ENCODE measurements around the gene CALD1. TPM values are rescaled to one million over a fixed set of nuclear protein-coding genes. Genes with fewer than 3 reads are reported as not detected.

The CALD1 gene
- total RNA-seq, 1 donor from 2014 or later, result 352 TPM

- Histone ChIP-seq H3K27ac (peak overlapping the region; percentile 72 to 81), H3K4me3 (no peak overlapping the region), H3K4me1 (peaks cover 9 to 44% of the 10 kb centered on the region in 2 donors), H3K9me3 (no peaks in the 10 kb centered on the region), H3K27me3 (no peaks in the 10 kb centered on the region), H3K36me3 (peaks cover 0 to 5% of the 10 kb centered on the region in 2 donors)
- no peak for DNase-seq (ENCODE audit: low spot score in 2 of 2)
- intact Hi-C loops (cut with DNase I), result no loop called here
- TF ChIP-seq CTCF (IDR thresholded peaks at IDR 0.05), result no peak
Observed at GRCh38 chr7:134993877-134994456, 214.5 kb downstream of the CALD1 start.

GRCh38 chr7:134995239-134996096, 216.0 kb downstream of the CALD1 start:
- intact Hi-C loops (cut with DNase I), result no loop called here
- Histone ChIP-seq H3K9me3 (no peaks in the 10 kb centered on the region), H3K4me1 (peaks cover 9 to 40% of the 10 kb centered on the region in 2 donors), H3K27ac (peak overlapping the region; percentile 77 to 81), H3K27me3 (no peaks in the 10 kb centered on the region), H3K4me3 (no peak overlapping the region), H3K36me3 (no peaks in the 10 kb centered on the region)
- TF ChIP-seq CTCF (IDR thresholded peaks at IDR 0.05), result no peak
- no peak for DNase-seq (ENCODE audit: low spot score in 2 of 2)

- H3K27ac ChIP-seq, result peak overlapping the region; percentile 77 to 81
- intact Hi-C loops (cut with DNase I), result no loop called here
- H3K4me3 ChIP-seq, result no peak overlapping the region
- no peak for DNase-seq (ENCODE audit: low spot score in 2 of 2)
- no peaks in the 10 kb centered on the region for H3K36me3 ChIP-seq
- TF ChIP-seq CTCF (IDR thresholded peaks at IDR 0.05), result no peak
- no peaks in the 10 kb centered on the region for H3K27me3 ChIP-seq
- H3K4me1 ChIP-seq, result peaks cover 9 to 34% of the 10 kb centered on the region in 2 donors
- H3K9me3 ChIP-seq, result no peaks in the 10 kb centered on the region
Observed at GRCh38 chr7:134996097-134996550, 216.7 kb downstream of the CALD1 start.

GRCh38 chr7:134997214-134997885, 217.9 kb downstream of the CALD1 start:
- Histone ChIP-seq H3K27ac (peak overlapping the region; percentile 77 to 81), H3K36me3 (no peaks in the 10 kb centered on the region), H3K4me3 (no peak overlapping the region), H3K9me3 (no peaks in the 10 kb centered on the region), H3K4me1 (peaks cover 4 to 27% of the 10 kb centered on the region in 2 donors), H3K27me3 (no peaks in the 10 kb centered on the region)
- intact Hi-C loops (cut with DNase I), result no loop called here
- no peak for TF ChIP-seq CTCF (IDR thresholded peaks at IDR 0.05)
- no peak for DNase-seq (ENCODE audit: low spot score in 2 of 2)

- TF ChIP-seq CTCF (IDR thresholded peaks at IDR 0.05), result no peak
- H3K27me3 ChIP-seq, result no peaks in the 10 kb centered on the region
- H3K4me1 ChIP-seq, result peaks cover 4 to 19% of the 10 kb centered on the region in 2 donors
- no peak overlapping the region for H3K4me3 ChIP-seq
- H3K9me3 ChIP-seq, result no peaks in the 10 kb centered on the region
- no peak for DNase-seq (ENCODE audit: low spot score in 2 of 2)
- intact Hi-C loops (cut with DNase I), result no loop called here
- no peaks in the 10 kb centered on the region for H3K36me3 ChIP-seq
- no peak overlapping the region for H3K27ac ChIP-seq
Observed at GRCh38 chr7:134999136-134999535, 219.7 kb downstream of the CALD1 start.
